22Rv1 (cell line): ENCODE data around the gene RPS28.

Experiments used
- ZFX ChIP-seq: fragments of 450-650 bp; IDR thresholded peaks from 2 replicates; pipeline ENCODE4 v1.6.1; 2017; ENCODE audit warnings: antibody characterized with exemption, borderline replicate concordance
- TF ChIP-seq, protein P1 (sequence below): fragments of 450-650 bp; IDR thresholded peaks from 2 replicates; pipeline ENCODE4 v1.5.1; 2017; ENCODE audit warnings: mild to moderate bottlenecking

DNA sequence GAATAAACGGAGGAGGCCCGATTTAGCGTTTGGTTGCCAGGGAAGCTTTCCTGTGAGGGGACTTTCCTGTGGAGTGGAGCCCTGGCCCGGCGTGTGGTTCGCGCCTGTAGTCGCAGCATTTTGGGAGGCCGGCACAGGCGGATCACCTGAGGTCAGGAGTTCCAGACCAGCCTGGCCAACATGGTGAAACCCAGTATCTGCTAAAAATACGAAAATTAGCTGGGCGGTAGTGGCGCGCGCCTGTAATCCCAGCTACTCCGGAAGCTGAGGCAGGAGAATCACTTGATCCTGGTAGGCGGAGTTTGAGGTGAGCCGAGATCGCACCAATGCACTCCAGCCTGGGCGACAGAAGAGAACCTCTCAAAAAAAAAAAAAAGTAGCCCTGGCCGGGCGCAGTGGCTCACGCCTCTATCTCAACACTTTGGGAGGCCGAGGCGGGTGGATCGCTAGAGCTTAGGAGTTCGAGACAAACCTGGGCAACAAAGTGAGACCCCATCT, 14.8 kb downstream of the RPS28 start:
- TF ChIP-seq, protein P1, sequence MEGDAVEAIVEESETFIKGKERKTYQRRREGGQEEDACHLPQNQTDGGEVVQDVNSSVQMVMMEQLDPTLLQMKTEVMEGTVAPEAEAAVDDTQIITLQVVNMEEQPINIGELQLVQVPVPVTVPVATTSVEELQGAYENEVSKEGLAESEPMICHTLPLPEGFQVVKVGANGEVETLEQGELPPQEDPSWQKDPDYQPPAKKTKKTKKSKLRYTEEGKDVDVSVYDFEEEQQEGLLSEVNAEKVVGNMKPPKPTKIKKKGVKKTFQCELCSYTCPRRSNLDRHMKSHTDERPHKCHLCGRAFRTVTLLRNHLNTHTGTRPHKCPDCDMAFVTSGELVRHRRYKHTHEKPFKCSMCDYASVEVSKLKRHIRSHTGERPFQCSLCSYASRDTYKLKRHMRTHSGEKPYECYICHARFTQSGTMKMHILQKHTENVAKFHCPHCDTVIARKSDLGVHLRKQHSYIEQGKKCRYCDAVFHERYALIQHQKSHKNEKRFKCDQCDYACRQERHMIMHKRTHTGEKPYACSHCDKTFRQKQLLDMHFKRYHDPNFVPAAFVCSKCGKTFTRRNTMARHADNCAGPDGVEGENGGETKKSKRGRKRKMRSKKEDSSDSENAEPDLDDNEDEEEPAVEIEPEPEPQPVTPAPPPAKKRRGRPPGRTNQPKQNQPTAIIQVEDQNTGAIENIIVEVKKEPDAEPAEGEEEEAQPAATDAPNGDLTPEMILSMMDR = no peak
- no peak for TF ChIP-seq ZFX
